Fibroblast of skin of abdomen (primary cell): Measurements from ENCODE around the gene CRAT.

ENCODE experiments used
- DNase-seq: peaks from one replicate; pipeline ENCODE4 v3.0.0-alpha.2; 2013

CRAT gene

GRCh38 chr9:129060991-129061390 lies 49.6 kb downstream of the CRAT start:
- DNase-seq = no peak

DNA sequence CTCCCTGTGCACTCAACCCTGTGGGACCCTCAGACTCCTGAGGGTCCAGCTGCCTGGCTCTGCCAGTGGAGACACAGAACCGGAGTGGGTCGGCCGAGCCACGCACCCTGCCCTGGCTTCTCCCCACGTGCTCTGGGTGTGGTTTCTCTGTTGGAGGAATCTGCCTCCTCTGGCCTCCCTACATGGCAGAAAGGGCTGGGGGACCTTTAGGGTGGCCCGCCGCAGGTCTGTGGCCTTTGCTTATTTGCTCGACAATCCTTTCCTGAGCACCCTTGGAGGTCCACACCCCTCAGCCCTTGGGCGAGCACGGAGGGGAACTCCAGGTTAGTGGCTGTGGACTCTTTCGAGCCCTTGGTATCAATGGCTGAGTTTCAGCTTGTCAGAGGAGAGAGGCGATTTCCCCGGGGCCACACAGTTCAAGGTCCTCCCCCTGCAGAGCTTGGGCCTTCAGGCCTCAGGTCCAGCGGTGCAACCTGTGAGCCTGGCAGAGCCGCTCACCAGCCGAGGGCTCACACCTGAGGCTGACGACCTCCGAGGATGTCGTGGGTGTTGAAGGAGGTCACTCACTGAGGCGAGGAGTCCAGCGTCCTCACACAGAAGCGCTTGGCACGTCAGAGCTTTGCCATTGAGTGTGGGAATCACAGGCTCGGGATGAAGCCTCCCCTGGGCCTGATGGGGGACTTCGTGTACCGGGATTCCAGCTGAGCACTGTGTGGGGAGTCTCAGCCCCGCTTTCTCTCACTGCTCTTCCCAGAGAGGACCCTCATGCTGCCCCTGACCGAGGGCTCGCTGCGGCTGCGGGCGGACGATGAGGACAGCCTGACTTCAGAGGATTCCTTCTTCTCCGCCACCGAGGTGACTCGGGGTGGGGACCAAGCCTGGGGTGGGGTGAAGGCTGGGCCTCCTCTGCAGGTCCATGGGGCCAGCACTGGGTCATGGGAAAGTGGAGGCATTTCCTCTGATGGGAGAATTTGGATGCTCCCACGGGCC lies 50.5 kb downstream of the CRAT start:
- no peak for DNase-seq

DNA sequence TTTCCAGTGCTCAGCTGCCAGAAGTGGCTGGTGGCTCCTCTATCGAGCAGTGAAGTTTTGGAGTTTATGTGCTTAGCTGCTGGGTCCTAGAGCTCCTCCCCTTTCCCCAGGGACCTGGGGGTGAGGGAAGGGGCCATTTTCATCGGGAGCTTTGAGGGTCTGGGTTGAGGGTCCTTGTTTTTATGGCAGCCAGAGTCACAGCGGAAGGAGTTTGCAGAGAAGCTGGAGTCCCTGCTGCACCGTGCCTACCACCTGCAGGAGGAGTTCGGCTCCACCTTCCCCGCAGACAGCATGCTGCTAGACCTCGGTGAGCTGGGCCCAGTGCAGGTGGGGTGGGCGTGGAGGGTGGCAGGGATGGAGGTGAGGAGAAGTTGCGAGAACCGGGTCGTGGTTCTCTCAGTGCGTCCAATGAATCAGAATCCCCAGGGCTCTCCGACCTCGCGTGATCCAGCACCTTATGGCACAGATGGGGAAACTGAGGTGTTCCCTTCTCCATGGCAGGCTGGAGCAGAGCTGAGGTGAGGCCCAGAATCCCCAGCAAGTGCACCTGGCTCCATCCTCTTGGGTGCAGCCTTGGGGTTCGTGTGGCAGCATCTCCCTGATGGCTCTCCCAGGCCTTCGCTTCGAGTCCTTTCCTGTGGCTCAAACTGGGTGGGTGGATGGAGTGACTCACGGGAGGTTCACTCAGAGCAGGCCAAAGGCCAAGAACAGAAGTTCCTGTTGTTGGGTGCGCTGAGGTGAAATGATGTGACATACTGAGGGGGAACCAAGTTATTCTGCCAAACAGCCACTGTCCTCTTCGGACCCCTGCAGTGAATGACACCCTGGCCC lies 51.4 kb downstream of the CRAT start:
- no peak for DNase-seq

DNA sequence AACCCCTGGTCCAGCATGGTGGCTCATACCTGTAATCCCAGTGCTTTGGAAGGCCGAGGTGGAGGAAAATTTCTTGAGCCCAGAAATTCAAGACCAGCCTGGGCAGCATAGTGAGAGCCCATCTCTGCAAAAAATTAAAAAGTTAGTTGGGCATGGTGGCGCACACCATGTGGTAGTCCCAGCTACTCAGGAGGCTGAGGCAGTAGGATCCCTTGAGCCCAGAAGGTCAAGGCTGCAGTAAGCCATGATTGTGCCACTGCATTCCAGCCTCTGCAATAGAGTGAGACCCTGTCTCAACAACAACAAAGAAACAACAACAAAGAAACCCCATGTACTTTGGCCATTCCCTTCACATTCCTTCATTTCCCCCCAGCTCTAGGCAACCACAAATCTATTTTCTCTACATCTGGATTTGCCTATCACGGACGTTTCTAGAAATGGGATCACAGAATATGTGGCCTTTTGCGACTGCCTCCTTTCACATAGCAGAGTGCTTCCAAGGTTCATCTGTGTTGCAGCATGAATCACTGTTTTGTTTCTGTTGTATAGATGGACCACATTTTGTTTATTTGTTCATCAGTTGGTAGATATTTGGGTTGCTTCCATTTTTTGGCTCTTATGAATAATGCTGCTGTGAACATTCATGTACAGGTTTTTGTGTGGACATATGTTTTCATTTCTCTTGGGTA lies 56.3 kb downstream of the CRAT start:
- no peak for DNase-seq

GRCh38 chr9:129053020-129053419 lies 57.6 kb downstream of the CRAT start:
- DNase-seq = no peak

GRCh38 chr9:129052592-129052991 lies 58.0 kb downstream of the CRAT start:
- DNase-seq = no peak
